HFF-Myc (cell line): ENCODE results near the gene HEXD.
A peak's percentile ranks its signal among the peaks of the same experiment; 100 is the strongest.
"Not testable (repeated sequence)": the region's sequence is repeated elsewhere in the genome, so short reads cannot be mapped to it uniquely, and the experiment has no call there.

Experiments
- DNase-seq: peaks from one replicate; pipeline ENCODE4 v3.0.0-alpha.2; 2011; ENCODE audit warnings: low read depth; ENCODE audit errors: extremely low read depth
- H3K4me3 ChIP-seq: replicated peaks from 2 replicates; pipeline ENCODE4 v1.5.1; 2011; ENCODE audit warnings: low read depth, mild to moderate bottlenecking, control low read depth, low read length
- CTCF ChIP-seq: IDR thresholded peaks from 2 replicates; pipeline ENCODE4 v1.5.1; 2012; ENCODE audit warnings: mild to moderate bottlenecking, low read depth, low read length, control low read depth; ENCODE audit errors: missing control alignments

Gene HEXD

GRCh38 chr17:82457073-82457928 is 39.2 kb downstream of the HEXD start:
- H3K4me3 ChIP-seq, result peak overlapping the region; percentile 77
- TF ChIP-seq CTCF, result no peak
- DNase-seq, result no peak

- TF ChIP-seq CTCF, result no peak
- H3K4me3 ChIP-seq, result peak overlapping the region; percentile 77
- peak; percentile 73 for DNase-seq
Measured at GRCh38 chr17:82457929-82458178, 39.7 kb downstream of the HEXD start.

GRCh38 chr17:82458179-82458884 is 40.2 kb downstream of the HEXD start, which contains the start of gene NARF:
TSS of gene NARF (plus strand) at chr17:82458741. CDS start at chr17:82458804, 63 bp downstream.
- TF ChIP-seq CTCF, result no peak
- H3K4me3 ChIP-seq, result peak within 1 kb of the TSS; percentile 77
- DNase-seq, result peak; percentile 91

GRCh38 chr17:82458885-82459424 is 40.8 kb downstream of the HEXD start:
- peak overlapping the region; percentile 77 for H3K4me3 ChIP-seq
- no peak for DNase-seq
- TF ChIP-seq CTCF, result no peak

- H3K4me3 ChIP-seq, DNase-seq: not testable (repeated sequence)
Measured at GRCh38 chr17:82459936-82460335, 41.8 kb downstream of the HEXD start.

- H3K4me3 ChIP-seq, result no peak overlapping the region
- no peak for DNase-seq
- no peak for TF ChIP-seq CTCF
Measured at GRCh38 chr17:82461827-82462524, 43.8 kb downstream of the HEXD start.

- no peak for DNase-seq
- no peak for TF ChIP-seq CTCF
Measured at GRCh38 chr17:82463391-82463790, 45.2 kb downstream of the HEXD start.

More at GRCh38 chr17:82463391-82463790, 45.2 kb downstream of the HEXD start:
- H3K4me3 ChIP-seq, result no peak overlapping the region
